K562 (cell line): ENCODE results near the gene MORF4L1. TPM values are rescaled to one million over a fixed set of nuclear protein-coding genes. Genes with fewer than 3 reads are reported as not detected.
"Not testable (repeated sequence)": the region's sequence is repeated elsewhere in the genome, so short reads cannot be mapped to it uniquely, and the experiment has no call there.

Source experiments
- ATAC-seq: fragments of 200-7000 bp; cut with Tn5 transposase; 3 replicates; pipeline ENCODE4 v1.9.1; 2020; ENCODE audit warnings: moderate library complexity
- BruUV-seq: library from RNA; stranded (reverse); fragments of 400-500 nt; replicated peaks from 2 replicates; lab custom pipeline; 2021; lab: Mats Ljungman, UMichigan
- CTCF ChIA-PET: fragments of 300-600 bp; formaldehyde crosslinking; extraction: SDS; loops from one replicate; lab custom pipeline; 2021; ENCODE audit warnings: low intra/inter-chr PET ratio; lab: Yijun Ruan, JAX
- POLR2A ChIA-PET: fragments of 300-600, 350-650 bp; sonication (Branson Sonifier 250); formaldehyde crosslinking; extraction: SDS; loops from one replicate; lab custom pipeline; 2021; ENCODE audit warnings: antibody characterized with exemption, inconsistent platforms; lab: Yijun Ruan, JAX
- DNase-seq, 4 experiments: peaks; one replicate each; pipeline versions ENCODE4 v3.0.0 to v3.0.0-alpha.2; 2011 to 2018; ENCODE audit warnings: low spot score in 3 of 4, mixed read lengths in 3 of 4; ENCODE audit errors: extremely low read depth in 1 of 4
- FAIRE-seq: peaks from 2 replicates; lab custom pipeline; 2011; peaks lifted over from hg19 to GRCh38; lab: Jason Lieb, UNC
- H2AFZ ChIP-seq: 2 replicates; pipeline ENCODE4 v1.6.0; 2011; ENCODE audit warnings: low read depth, low read length, control low read depth, inconsistent platforms
- H3K27ac ChIP-seq: fragments of 200-600 bp; 3 replicates; pipeline ENCODE4 v1.8.0; 2011; ENCODE audit warnings: low read depth, mild to moderate bottlenecking, control low read depth, inconsistent platforms, low read length, moderate library complexity, mixed read lengths; ENCODE audit errors: extremely low read depth
- H3K27me3 ChIP-seq, 2 experiments: fragments of 300-600 bp in 1 of 2; 2 replicates in 1 of 2; 3 replicates in 1 of 2; pipeline versions ENCODE4 v1.6.0 to v1.8.0; 2011; ENCODE audit warnings: inconsistent platforms in 2 of 2, low read length in 2 of 2, mild to moderate bottlenecking in 1 of 2, mixed read lengths in 1 of 2, moderate library complexity in 1 of 2; ENCODE audit not compliant: control insufficient read depth in 2 of 2, insufficient read depth in 2 of 2
- H3K36me3 ChIP-seq: fragments of 300-600 bp; 3 replicates; pipeline ENCODE4 v1.8.0; 2011; ENCODE audit warnings: mild to moderate bottlenecking, low read length, inconsistent platforms; ENCODE audit not compliant: control insufficient read depth, insufficient read depth
- H3K4me1 ChIP-seq, 2 experiments: fragments of 200-600 bp in 1 of 2; replicated peaks in 1 of 2; 2 replicates in 1 of 2; 3 replicates in 1 of 2; pipeline versions ENCODE4 v1.5.1 to v1.8.0; 2011; ENCODE audit warnings: inconsistent platforms in 2 of 2, low read length in 2 of 2, mild to moderate bottlenecking in 1 of 2, mixed read lengths in 1 of 2, moderate library complexity in 1 of 2; ENCODE audit not compliant: control insufficient read depth in 2 of 2, insufficient read depth in 2 of 2
- H3K4me2 ChIP-seq: 2 replicates; pipeline ENCODE4 v1.6.1; 2011; ENCODE audit warnings: low read length, control low read depth, inconsistent platforms, mixed read lengths; ENCODE audit not compliant: insufficient read depth
- H3K4me3 ChIP-seq: fragments of 200-600 bp; sonication (generic), shearing (Covaris generic); 2 replicates; pipeline ENCODE4 v1.5.1; 2016; ENCODE audit warnings: control low read depth, inconsistent platforms
- H3K79me2 ChIP-seq: fragments of 200-600 bp; 3 replicates; pipeline ENCODE4 v1.8.0; 2011; ENCODE audit warnings: low read length, inconsistent platforms; ENCODE audit not compliant: control insufficient read depth, insufficient read depth
- H3K9ac ChIP-seq, 2 experiments: 2 replicates each; pipeline versions ENCODE4 v1.6.0 to v1.6.1; 2011; ENCODE audit warnings: low read depth in 2 of 2, low read length in 2 of 2, control low read depth in 1 of 2, inconsistent platforms in 1 of 2, mild to moderate bottlenecking in 1 of 2, mixed read lengths in 1 of 2; ENCODE audit not compliant: insufficient read depth in 1 of 2
- H3K9me1 ChIP-seq: one replicate; pipeline ENCODE4 v1.6.0; 2011; ENCODE audit warnings: inconsistent platforms, mild to moderate bottlenecking, low read length, moderate library complexity; ENCODE audit not compliant: control insufficient read depth, insufficient read depth
- H3K9me3 ChIP-seq: replicated peaks from 2 replicates; pipeline ENCODE4 v1.5.1; 2011; ENCODE audit warnings: low read depth, low read length, inconsistent platforms; ENCODE audit not compliant: control insufficient read depth, insufficient read depth
- H4K20me1 ChIP-seq: replicated peaks from 2 replicates; pipeline ENCODE4 v1.6.1; 2011; ENCODE audit warnings: low read length, inconsistent platforms, mixed read lengths; ENCODE audit not compliant: control insufficient read depth, insufficient read depth
- ZBTB9 ChIP-seq: fragments of 450-650 bp; formaldehyde crosslinking; IDR thresholded peaks from 2 replicates; pipeline ENCODE4 v1.4.0; 2020; ENCODE audit warnings: mild to moderate bottlenecking, moderate library complexity
- WGBS: fragments of 100-300 bp; shearing (Covaris generic); methylation state at CpG from one replicate; pipeline ENCODE4 v1.1.6; 2016; ENCODE audit warnings: low coverage, mixed read lengths; ENCODE audit not compliant: insufficient coverage; ENCODE audit errors: missing lambda C conversion rate; 5-methylcytosine and 5-hydroxymethylcytosine counted together
- in situ Hi-C: fragments of 300-500 bp; cut with MboI; formaldehyde crosslinking; loops from 4 replicates; pipeline ENCODE4 v1.15.0; 2018; ENCODE audit warnings: inconsistent platforms, mixed read lengths
- intact Hi-C: fragments of 100-400 bp; cut with micrococcal nuclease; formaldehyde crosslinking; loops from 2 replicates; pipeline ENCODE4 v1.14.2; 2022
- polyA plus RNA-seq, 8 experiments: library from polyadenylated mRNA; depleted of rRNA in 4 of 8; stranded (reverse) in 5 of 8; unstranded in 3 of 8; fragments of >200 nt; fragmentation: Nextera tagmentation in 2 of 8; fragmentation: Illumina TruSeq in 1 of 8; extraction: Ambion mirVana in 2 of 8; extraction: Trizol in 1 of 8; gene quantifications; 2 replicates each; pipeline versions ENCODE4 v1.2.1 to v1.2.3, GENCODE V29; 2011 to 2014; ENCODE audit warnings: inconsistent platforms in 1 of 8, missing spikeins in 1 of 8
- total RNA-seq, 7 experiments: library from RNA; depleted of rRNA in 6 of 7; stranded (reverse); fragments of >200 nt in 6 of 7; fragmentation: Illumina TruSeq in 2 of 7; extraction: Trizol in 2 of 7; gene quantifications; 2 replicates each; pipeline versions ENCODE4 v1.2.1 to v1.2.3, GENCODE V29; 2011 to 2021; ENCODE audit warnings: low replicate concordance in 1 of 7

Gene MORF4L1
- total and polyA plus RNA-seq, 9 of the 15 experiments (the other 6 are each of a cell fraction or from before 2014, with no cell fraction given), result 127 to 615 (median 281) TPM

- no peak overlapping the region for H3K9ac ChIP-seq
- WGBS, result 3% methylated on average over 3 of the region's 3 CpGs
- BruUV-seq, result no TSS peak
These were observed 34.2 kb upstream of the MORF4L1 start for GRCh38 chr15:78838489-78838888.

GRCh38 chr15:78839151-78839550, 33.5 kb upstream of the MORF4L1 start:
- H3K9me1 ChIP-seq, H3K4me1 ChIP-seq, H3K4me2 ChIP-seq, H3K27ac ChIP-seq, DNase-seq, CTCF ChIA-PET, in situ Hi-C loops, H4K20me1 ChIP-seq, H3K9ac ChIP-seq, H3K36me3 ChIP-seq, ATAC-seq, H3K9me3 ChIP-seq, FAIRE-seq, BruUV-seq, H3K79me2 ChIP-seq, H3K4me3 ChIP-seq, H2AFZ ChIP-seq, intact Hi-C loops: not testable (repeated sequence)
- POLR2A ChIA-PET, result interaction anchor here (0.6 to 1.7 kb wide), 3 partner anchors 8 to 43 kb away, joined by 3 to 5 read pairs (median 3); no protein-coding TSS in a partner anchor
- 0% methylated on average over 6 of the region's 6 CpGs for WGBS
- peaks cover 11 to 44% of the 10 kb centered on the region in 2 experiments for H3K27me3 ChIP-seq

More at GRCh38 chr15:78838489-78838888, 34.2 kb upstream of the MORF4L1 start:
- Histone ChIP-seq H3K27ac (no peak overlapping the region), H3K27me3 (peaks cover 12 to 44% of the 10 kb centered on the region in 2 experiments), H3K9me3 (no peaks in the 10 kb centered on the region), H3K4me2 (no peak overlapping the region), H3K4me3 (no peak overlapping the region), H3K9me1 (no peaks in the 10 kb centered on the region), H2AFZ (no peak overlapping the region), H4K20me1 (0 out of 2 replicates have a peak, but pooled peaks cover 4% of the 10 kb centered on the region), H3K36me3 (no peaks in the 10 kb centered on the region), H3K4me1 (no peaks in the 10 kb centered on the region; a peak in 1 of 5 replicates), H3K79me2 (no peaks in the 10 kb centered on the region)
- ATAC-seq, result no peak
- DNase-seq, result no peak
- CTCF ChIA-PET, result no interaction called here
- in situ Hi-C loops, result no loop called here
- FAIRE-seq, result no peak
- TF ChIP-seq ZBTB9 (CRISPR knock-in tag), result no peak
- POLR2A ChIA-PET, result interaction anchor here (0.6 to 1.7 kb wide), 3 partner anchors 9 to 42 kb away, joined by 3 to 5 read pairs (median 3); no protein-coding TSS in a partner anchor
- intact Hi-C loops, result no loop called here
